HepG2 (cell line): Measurements from ENCODE around the gene TTC38. TPM values are rescaled to one million over a fixed set of nuclear protein-coding genes. Genes with fewer than 3 reads are reported as not detected.
A peak's percentile ranks its signal among the peaks of the same experiment; 100 is the strongest.

ENCODE experiments used
- ATAC-seq: fragments of 200-7000 bp; cut with Tn5 transposase; 3 replicates; pipeline ENCODE4 v1.9.1; 2020; ENCODE audit warnings: mild to moderate bottlenecking, moderate library complexity
- BruUV-seq: library from RNA; stranded (reverse); fragments of 400-500 nt; replicated peaks from 2 replicates; lab custom pipeline; 2021; lab: Mats Ljungman, UMichigan
- CTCF ChIA-PET: fragments of 300-600 bp; formaldehyde crosslinking; extraction: SDS; loops from one replicate; lab custom pipeline; 2021; ENCODE audit warnings: low total read pairs, inconsistent platforms, low intra/inter-chr PET ratio; lab: Yijun Ruan, JAX
- POLR2A ChIA-PET: fragments of 350-600 bp; sonication (Branson Sonifier 250); formaldehyde crosslinking; loops from one replicate; lab custom pipeline; 2020; ENCODE audit warnings: antibody characterized with exemption, inconsistent platforms; lab: Yijun Ruan, JAX
- DNase-seq: peaks from one replicate; pipeline ENCODE4 v3.0.0-alpha.2; 2015; ENCODE audit warnings: low spot score
- FAIRE-seq: peaks from 3 replicates; lab custom pipeline; 2011; peaks lifted over from hg19 to GRCh38; lab: Jason Lieb, UNC
- H2AFZ ChIP-seq: one replicate; pipeline ENCODE4 v1.6.1; 2011; ENCODE audit warnings: low read length, inconsistent platforms
- H3K27ac ChIP-seq: fragments of 300-600 bp; 3 replicates; pipeline ENCODE4 v1.8.0; 2011; ENCODE audit warnings: mixed run types, mild to moderate bottlenecking, mixed read lengths, low read length, inconsistent platforms; ENCODE audit not compliant: insufficient read depth; ENCODE audit errors: extremely low read length
- H3K27me3 ChIP-seq, 2 experiments: fragments of 200-600 bp in 1 of 2; 2 replicates in 1 of 2; 3 replicates in 1 of 2; pipeline versions ENCODE4 v1.6.0 to v1.8.0; 2011; ENCODE audit warnings: low read length in 2 of 2, mild to moderate bottlenecking in 2 of 2, moderate library complexity in 2 of 2, inconsistent platforms in 1 of 2; ENCODE audit not compliant: insufficient read depth in 2 of 2, control insufficient read depth in 1 of 2
- H3K36me3 ChIP-seq, 2 experiments: fragments of 200-600 bp in 1 of 2; replicated peaks in 1 of 2; 2 replicates in 1 of 2; 3 replicates in 1 of 2; pipeline versions ENCODE4 v1.5.1 to v1.8.0; 2011; ENCODE audit warnings: low read length in 2 of 2, inconsistent platforms in 1 of 2; ENCODE audit not compliant: insufficient read depth in 2 of 2, control insufficient read depth in 1 of 2
- H3K4me1 ChIP-seq: 2 replicates; pipeline ENCODE4 v1.5.1; 2012; ENCODE audit warnings: low read length, inconsistent platforms; ENCODE audit not compliant: insufficient read depth
- H3K4me2 ChIP-seq: 2 replicates; pipeline ENCODE4 v1.6.0; 2011; ENCODE audit warnings: low read depth, low read length, inconsistent platforms
- H3K4me3 ChIP-seq, 3 experiments: fragments of 200-600 bp in 1 of 3; sonication (generic), shearing (Covaris generic) in 1 of 3; replicated peaks in 1 of 3; 2 replicates each; pipeline ENCODE4 v1.5.1; 2011 to 2016; ENCODE audit warnings: low read length in 3 of 3, inconsistent platforms in 2 of 3, low read depth in 2 of 3, mild to moderate bottlenecking in 2 of 3, control low read depth in 1 of 3, mixed read lengths in 1 of 3; ENCODE audit not compliant: insufficient read depth in 1 of 3
- H3K79me2 ChIP-seq: one replicate; pipeline ENCODE4 v1.6.1; 2011; ENCODE audit warnings: low read length, inconsistent platforms; ENCODE audit not compliant: insufficient read depth
- H3K9ac ChIP-seq: 2 replicates; pipeline ENCODE4 v1.6.0; 2011; ENCODE audit warnings: mild to moderate bottlenecking, low read depth, low read length, inconsistent platforms; ENCODE audit not compliant: insufficient read depth
- H3K9me3 ChIP-seq: 2 replicates; pipeline ENCODE4 v1.5.1; 2012; ENCODE audit warnings: mild to moderate bottlenecking, low read length
- H4K20me1 ChIP-seq: 2 replicates; pipeline ENCODE4 v1.6.0; 2011; ENCODE audit warnings: inconsistent platforms, mild to moderate bottlenecking, low read length, moderate library complexity; ENCODE audit not compliant: insufficient read depth
- AGO2 ChIP-seq: fragments of 200-400 bp; formaldehyde crosslinking; optimal IDR thresholded peaks from 2 replicates; pipeline ENCODE3; 2017; ENCODE audit warnings: mild to moderate bottlenecking, low read depth, low read length, moderate library complexity
- CENPT ChIP-seq: sonication (generic); formaldehyde crosslinking; IDR thresholded peaks from 2 replicates; pipeline ENCODE4 v1.8.0; 2022; ENCODE audit warnings: low read depth, mild to moderate bottlenecking, moderate library complexity, missing genetic modification reagents
- EP300 ChIP-seq, 3 experiments: sonication (generic) in 1 of 3; formaldehyde crosslinking in 1 of 3; IDR thresholded peaks; 2 replicates each; pipeline versions ENCODE4 v1.5.1 to v1.6.1; 2011 to 2020; ENCODE audit warnings: low read depth in 2 of 3, low read length in 2 of 3, borderline replicate concordance in 1 of 3, improper control_type of control experiment in 1 of 3, mild to moderate bottlenecking in 1 of 3, missing genetic modification reagents in 1 of 3, moderate library complexity in 1 of 3
- HNRNPL ChIP-seq: fragments of 200-400 bp; formaldehyde crosslinking; IDR thresholded peaks from 2 replicates; pipeline ENCODE4 v1.6.1; 2017; ENCODE audit warnings: mild to moderate bottlenecking, low read depth, low read length
- HNRNPLL ChIP-seq: fragments of 200-400 bp; formaldehyde crosslinking; IDR thresholded peaks from 2 replicates; pipeline ENCODE4 v1.6.1; 2017; ENCODE audit warnings: mild to moderate bottlenecking, low read depth, low read length; ENCODE audit not compliant: poor library complexity, severe bottlenecking
- NCOA1 ChIP-seq: sonication (generic); formaldehyde crosslinking; IDR thresholded peaks from 2 replicates; pipeline ENCODE4 v1.9.0; 2021; ENCODE audit warnings: missing genetic modification reagents
- ZNF580 ChIP-seq: IDR thresholded peaks from 2 replicates; pipeline ENCODE4 v1.6.1; 2016; ENCODE audit warnings: low read depth, borderline replicate concordance
- ZNF672 ChIP-seq: sonication (generic); formaldehyde crosslinking; IDR thresholded peaks from 2 replicates; pipeline ENCODE4 v1.8.1; 2022; ENCODE audit warnings: missing genetic modification reagents
- WGBS: methylation state at CpG from one replicate; pipeline ENCODE4 v1.1.6; 2017; ENCODE audit warnings: low lambda C conversion rate; 5-methylcytosine and 5-hydroxymethylcytosine counted together
- in situ Hi-C: cut with HindIII; loops from 2 replicates; pipeline ENCODE4 v1.10.0; 2017; ENCODE audit warnings: low pct_unique_long_range_greater_than_20kb; ENCODE audit not compliant: extremely low pct_ligation_motif_present
- intact Hi-C: fragments of 100-400 bp; cut with micrococcal nuclease; formaldehyde crosslinking; loops from one replicate; pipeline ENCODE4 v1.10.0; 2022; ENCODE audit not compliant: unreplicated experiment
- polyA plus RNA-seq, 8 experiments: library from polyadenylated mRNA; depleted of rRNA in 3 of 8; stranded (reverse) in 7 of 8; unstranded in 1 of 8; fragments of >200 nt; fragmentation: Illumina TruSeq in 4 of 8; extraction: Trizol in 4 of 8; gene quantifications; 2 replicates each; pipeline versions ENCODE4 v1.2.1 to v1.2.3, GENCODE V29; 2011 to 2016; ENCODE audit warnings: low read depth in 4 of 8, missing spikeins in 1 of 8, mixed read lengths in 1 of 8; ENCODE audit not compliant: insufficient read depth in 1 of 8
- total RNA-seq, 5 experiments: library from RNA; depleted of rRNA; stranded (reverse); fragments of >200 nt; fragmentation: Illumina TruSeq; extraction: Trizol; gene quantifications; 2 replicates each; pipeline ENCODE4 v1.2.3, GENCODE V29; 2016; ENCODE audit warnings: low read depth in 1 of 5
- TF ChIP-seq, protein P1 (sequence below): sonication (generic); formaldehyde crosslinking; IDR thresholded peaks from 2 replicates; pipeline ENCODE4 v1.4.0; 2020; ENCODE audit warnings: missing genetic modification reagents, borderline replicate concordance
- TF ChIP-seq, protein P2 (sequence below): fragments of 450-650 bp; IDR thresholded peaks from 2 replicates; pipeline ENCODE4 v1.6.1; 2016

The TTC38 gene
- total and polyA plus RNA-seq, 2 of the 13 experiments (the other 11 are each of a cell fraction or from before 2014, with no cell fraction given) = 101 to 105 TPM

DNA sequence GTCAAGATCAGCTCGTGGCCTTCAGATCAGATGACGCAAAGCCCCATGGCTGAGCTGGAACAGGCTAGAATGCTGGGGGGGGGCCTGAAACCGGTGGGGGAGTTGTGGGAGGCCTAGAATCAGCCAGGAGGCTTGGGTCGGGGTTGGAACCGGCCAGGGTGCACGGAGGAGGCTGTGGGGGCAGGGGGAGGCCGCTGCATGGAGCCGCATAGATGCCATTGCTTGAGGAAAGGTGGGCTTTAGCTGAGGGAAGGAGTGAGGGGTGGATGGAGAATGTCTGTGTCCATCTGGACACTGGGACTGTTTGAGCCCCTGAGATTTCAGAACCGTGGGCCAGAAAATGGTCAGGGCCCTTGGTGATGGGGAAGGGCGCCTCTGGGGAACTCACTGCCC lies 42.9 kb upstream of the TTC38 start:
- no TSS peak for BruUV-seq
- no peaks in the 10 kb centered on the region for H3K79me2 ChIP-seq
- no peak overlapping the region for H2AFZ ChIP-seq
- H3K27ac ChIP-seq = no peak overlapping the region
- no peak for FAIRE-seq
- CTCF ChIA-PET = no interaction called here
- POLR2A ChIA-PET = interaction anchor here (0.6 kb wide), 1 partner anchor 65 kb away, joined by 3 read pairs; no protein-coding TSS in a partner anchor
- no peak for ATAC-seq
- no peaks in the 10 kb centered on the region for H4K20me1 ChIP-seq
- in situ Hi-C loops = no loop called here
- no peak overlapping the region for H3K4me3 ChIP-seq
- H3K4me2 ChIP-seq = no peak overlapping the region
- H3K4me1 ChIP-seq = no peaks in the 10 kb centered on the region
- peaks cover 7 to 18% of the 10 kb centered on the region in 2 experiments; a peak in 4 of 5 replicates for H3K36me3 ChIP-seq
- no peak overlapping the region for H3K9ac ChIP-seq
- no peaks in the 10 kb centered on the region for H3K27me3 ChIP-seq
- no peaks in the 10 kb centered on the region for H3K9me3 ChIP-seq
- TF ChIP-seq AGO2 (peak; percentile 10), NCOA1 (CRISPR knock-in tag) (no peak)
- 84% methylated on average over 10 of the region's 10 CpGs for WGBS
- DNase-seq = no peak
- intact Hi-C loops = no loop called here

- Histone ChIP-seq H3K27ac (no peak overlapping the region), H2AFZ (no peak overlapping the region), H4K20me1 (no peaks in the 10 kb centered on the region), H3K27me3 (no peaks in the 10 kb centered on the region), H3K9ac (no peak overlapping the region), H3K4me2 (no peak overlapping the region), H3K4me3 (no peak overlapping the region), H3K79me2 (no peaks in the 10 kb centered on the region), H3K4me1 (no peaks in the 10 kb centered on the region), H3K9me3 (no peaks in the 10 kb centered on the region), H3K36me3 (peaks cover 7 to 11% of the 10 kb centered on the region in 2 experiments; a peak in 4 of 5 replicates)
- peak; percentile 45; the same call in 1 of the 2 replicates for TF ChIP-seq ZNF672 (CRISPR knock-in tag)
- TF ChIP-seq EP300 (IDR thresholded peaks at IDR 0.05; ENCODE audit: low read depth in 2 of 2, low read length in 2 of 2) = no peak
- TF ChIP-seq EP300 (CRISPR knock-in tag; IDR thresholded peaks at IDR 0.05; ENCODE audit: borderline replicate concordance) = no peak
- TF ChIP-seq CENPT (CRISPR knock-in tag) = 0 out of 2 replicates have a peak, but pooled peaks have one; percentile 57
- TF ChIP-seq HNRNPL = peak; percentile 47; the same call in 1 of the 2 replicates
- TF ChIP-seq, protein P1, sequence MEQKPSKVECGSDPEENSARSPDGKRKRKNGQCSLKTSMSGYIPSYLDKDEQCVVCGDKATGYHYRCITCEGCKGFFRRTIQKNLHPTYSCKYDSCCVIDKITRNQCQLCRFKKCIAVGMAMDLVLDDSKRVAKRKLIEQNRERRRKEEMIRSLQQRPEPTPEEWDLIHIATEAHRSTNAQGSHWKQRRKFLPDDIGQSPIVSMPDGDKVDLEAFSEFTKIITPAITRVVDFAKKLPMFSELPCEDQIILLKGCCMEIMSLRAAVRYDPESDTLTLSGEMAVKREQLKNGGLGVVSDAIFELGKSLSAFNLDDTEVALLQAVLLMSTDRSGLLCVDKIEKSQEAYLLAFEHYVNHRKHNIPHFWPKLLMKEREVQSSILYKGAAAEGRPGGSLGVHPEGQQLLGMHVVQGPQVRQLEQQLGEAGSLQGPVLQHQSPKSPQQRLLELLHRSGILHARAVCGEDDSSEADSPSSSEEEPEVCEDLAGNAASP (CRISPR knock-in tag) = no peak
- TF ChIP-seq HNRNPLL = peak; percentile 63
- TF ChIP-seq ZNF580 (CRISPR knock-in tag) = no peak
- TF ChIP-seq, protein P2, sequence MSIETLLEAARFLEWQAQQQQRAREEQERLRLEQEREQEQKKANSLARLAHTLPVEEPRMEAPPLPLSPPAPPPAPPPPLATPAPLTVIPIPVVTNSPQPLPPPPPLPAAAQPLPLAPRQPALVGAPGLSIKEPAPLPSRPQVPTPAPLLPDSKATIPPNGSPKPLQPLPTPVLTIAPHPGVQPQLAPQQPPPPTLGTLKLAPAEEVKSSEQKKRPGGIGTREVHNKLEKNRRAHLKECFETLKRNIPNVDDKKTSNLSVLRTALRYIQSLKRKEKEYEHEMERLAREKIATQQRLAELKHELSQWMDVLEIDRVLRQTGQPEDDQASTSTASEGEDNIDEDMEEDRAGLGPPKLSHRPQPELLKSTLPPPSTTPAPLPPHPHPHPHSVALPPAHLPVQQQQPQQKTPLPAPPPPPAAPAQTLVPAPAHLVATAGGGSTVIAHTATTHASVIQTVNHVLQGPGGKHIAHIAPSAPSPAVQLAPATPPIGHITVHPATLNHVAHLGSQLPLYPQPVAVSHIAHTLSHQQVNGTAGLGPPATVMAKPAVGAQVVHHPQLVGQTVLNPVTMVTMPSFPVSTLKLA = peak; percentile 91
- ChIA-PET POLR2A (no interaction called here), CTCF (no interaction called here)
- no TSS peak for BruUV-seq
- intact Hi-C loops (no loop called here), in situ Hi-C loops (no loop called here)
- no peak for ATAC-seq
- 94% methylated on average over 7 of the region's 7 CpGs for WGBS
- no peak for DNase-seq
- FAIRE-seq = no peak
These were observed 42.2 kb upstream of the TTC38 start for GRCh38 chr22:46225631-46226030.
